Left ventricle myocardium inferior (tissue), 1 donor: Measurements from ENCODE around the gene CLCN1. TPM values are rescaled to one million over a fixed set of nuclear protein-coding genes. Genes with fewer than 3 reads are reported as not detected.
A peak's percentile ranks its signal among the peaks of the same experiment; 100 is the strongest.

Experiments
- DNase-seq: peaks from one replicate; pipeline ENCODE4 v3.0.0-alpha.2; 2020
- H3K27ac ChIP-seq: fragments of 200-600 bp; replicated peaks from 2 replicates; pipeline ENCODE4 v1.8.0; 2021
- H3K27me3 ChIP-seq: fragments of 200-600 bp; 2 replicates; pipeline ENCODE4 v1.8.0; 2021; ENCODE audit warnings: low read depth
- H3K36me3 ChIP-seq: fragments of 200-600 bp; 2 replicates; pipeline ENCODE4 v1.8.0; 2021
- H3K4me1 ChIP-seq: fragments of 200-600 bp; 2 replicates; pipeline ENCODE4 v1.8.0; 2021
- H3K4me3 ChIP-seq: fragments of 200-600 bp; 2 replicates; pipeline ENCODE4 v1.8.0; 2021; ENCODE audit warnings: mild to moderate bottlenecking, moderate library complexity
- H3K9me3 ChIP-seq: fragments of 200-600 bp; replicated peaks from 2 replicates; pipeline ENCODE4 v1.8.0; 2021
- CTCF ChIP-seq: fragments of 200-600 bp; IDR thresholded peaks from 2 replicates; pipeline ENCODE4 v1.8.0; 2021; ENCODE audit warnings: antibody characterized with exemption, mild to moderate bottlenecking, borderline replicate concordance
- intact Hi-C: fragments of 100-400 bp; cut with micrococcal nuclease; formaldehyde crosslinking; loops from one replicate; pipeline ENCODE4 v1.11.0; 2022
- total RNA-seq: library from RNA; stranded (reverse); fragmentation: NEBNext Ultra II Directional; extraction: Animal tissue kit (Norgen Biotek cat#: 25700); gene quantifications from one replicate; pipeline ENCODE4 v1.2.1, GENCODE V29; 2021
- donor health status: DM: no; HTN: yes; CAD: no; lungs with severe emphysema.

CLCN1 gene
- total RNA-seq, 1 donor from 2014 or later: not detected

- no peak for TF ChIP-seq CTCF
- peaks cover 95% of the 10 kb centered on the region for H3K36me3 ChIP-seq
- intact Hi-C loops: loop anchor here (2.0 kb wide), 1 partner anchor 63 kb away; no protein-coding TSS in a partner anchor
Measured at GRCh38 chr7:143303733-143304132, 12.2 kb upstream of the CLCN1 start.

GRCh38 chr7:143304938-143305337 lies 11.0 kb upstream of the CLCN1 start:
- no peak for DNase-seq
- TF ChIP-seq CTCF: no peak
- peaks cover 83% of the 10 kb centered on the region for H3K36me3 ChIP-seq
- peaks cover 33% of the 10 kb centered on the region for H3K4me1 ChIP-seq
- H3K27me3 ChIP-seq: no peaks in the 10 kb centered on the region
- intact Hi-C loops: loop anchor here (2.0 kb wide), 1 partner anchor 64 kb away; no protein-coding TSS in a partner anchor
- H3K9me3 ChIP-seq: no peaks in the 10 kb centered on the region
- no peak overlapping the region for H3K4me3 ChIP-seq
- H3K27ac ChIP-seq: no peak overlapping the region

More at GRCh38 chr7:143303733-143304132, 12.2 kb upstream of the CLCN1 start:
- no peak overlapping the region for H3K27ac ChIP-seq
- DNase-seq: no peak
- H3K4me1 ChIP-seq: peaks cover 32% of the 10 kb centered on the region
- no peaks in the 10 kb centered on the region for H3K9me3 ChIP-seq
- no peak overlapping the region for H3K4me3 ChIP-seq
- H3K27me3 ChIP-seq: no peaks in the 10 kb centered on the region

GRCh38 chr7:143305423-143306070 lies 10.4 kb upstream of the CLCN1 start:
- Histone ChIP-seq H3K4me1 (peaks cover 29% of the 10 kb centered on the region), H3K27ac (no peak overlapping the region), H3K9me3 (no peaks in the 10 kb centered on the region), H3K36me3 (peaks cover 77% of the 10 kb centered on the region), H3K27me3 (no peaks in the 10 kb centered on the region), H3K4me3 (no peak overlapping the region)
- intact Hi-C loops: loop anchor here (2.0 kb wide), 1 partner anchor 65 kb away; no protein-coding TSS in a partner anchor
- DNase-seq: peak; percentile 79
- TF ChIP-seq CTCF: peak; percentile 90

- Histone ChIP-seq H3K9me3 (no peaks in the 10 kb centered on the region), H3K4me3 (no peak overlapping the region), H3K27ac (peak overlapping the region; percentile 16), H3K4me1 (peaks cover 29% of the 10 kb centered on the region), H3K36me3 (peaks cover 47% of the 10 kb centered on the region), H3K27me3 (no peaks in the 10 kb centered on the region)
- no peak for TF ChIP-seq CTCF
- intact Hi-C loops: no loop called here
- DNase-seq: no peak
Measured at GRCh38 chr7:143308632-143309031, 7.3 kb upstream of the CLCN1 start.

GRCh38 chr7:143314127-143314526 lies 1.8 kb upstream of the CLCN1 start:
- Histone ChIP-seq H3K27me3 (no peaks in the 10 kb centered on the region), H3K4me3 (no peak overlapping the region), H3K27ac (no peak overlapping the region), H3K9me3 (no peaks in the 10 kb centered on the region), H3K36me3 (no peaks in the 10 kb centered on the region), H3K4me1 (peaks cover 6% of the 10 kb centered on the region)
- no peak for TF ChIP-seq CTCF
- intact Hi-C loops: no loop called here
- no peak for DNase-seq
